ENCODE results near the gene GPR132.

Gene GPR132

DNA sequence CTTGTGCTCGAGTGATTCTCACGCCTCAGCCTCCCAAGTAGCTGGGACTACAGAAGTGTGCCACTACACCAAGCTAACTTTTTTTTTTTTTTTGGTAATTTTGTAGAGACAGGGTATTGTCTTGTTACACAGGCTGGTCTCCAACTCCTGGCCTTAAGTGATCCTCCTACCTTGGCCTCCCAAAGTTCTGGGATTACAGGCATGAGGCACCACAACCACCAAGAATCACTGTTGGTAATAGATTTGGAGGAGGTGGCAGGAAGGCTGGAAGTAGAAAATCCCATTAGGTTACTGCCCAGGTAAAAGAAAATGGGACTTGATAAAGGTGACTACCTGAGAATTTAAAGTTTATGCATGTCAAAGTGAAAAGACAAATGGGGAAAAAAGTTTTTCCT is 43.0 kb downstream of the GPR132 start:
- DNase-seq (ENCODE audit: low read depth): no peak
- peak overlapping the region; percentile 80 for H3K4me3 ChIP-seq (ENCODE audit: low read length)
- TF ChIP-seq, protein P1, sequence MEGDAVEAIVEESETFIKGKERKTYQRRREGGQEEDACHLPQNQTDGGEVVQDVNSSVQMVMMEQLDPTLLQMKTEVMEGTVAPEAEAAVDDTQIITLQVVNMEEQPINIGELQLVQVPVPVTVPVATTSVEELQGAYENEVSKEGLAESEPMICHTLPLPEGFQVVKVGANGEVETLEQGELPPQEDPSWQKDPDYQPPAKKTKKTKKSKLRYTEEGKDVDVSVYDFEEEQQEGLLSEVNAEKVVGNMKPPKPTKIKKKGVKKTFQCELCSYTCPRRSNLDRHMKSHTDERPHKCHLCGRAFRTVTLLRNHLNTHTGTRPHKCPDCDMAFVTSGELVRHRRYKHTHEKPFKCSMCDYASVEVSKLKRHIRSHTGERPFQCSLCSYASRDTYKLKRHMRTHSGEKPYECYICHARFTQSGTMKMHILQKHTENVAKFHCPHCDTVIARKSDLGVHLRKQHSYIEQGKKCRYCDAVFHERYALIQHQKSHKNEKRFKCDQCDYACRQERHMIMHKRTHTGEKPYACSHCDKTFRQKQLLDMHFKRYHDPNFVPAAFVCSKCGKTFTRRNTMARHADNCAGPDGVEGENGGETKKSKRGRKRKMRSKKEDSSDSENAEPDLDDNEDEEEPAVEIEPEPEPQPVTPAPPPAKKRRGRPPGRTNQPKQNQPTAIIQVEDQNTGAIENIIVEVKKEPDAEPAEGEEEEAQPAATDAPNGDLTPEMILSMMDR (IDR thresholded peaks at IDR 0.05; ENCODE audit: insufficient read depth, low read depth, low read length, missing control alignments): no peak

DNA sequence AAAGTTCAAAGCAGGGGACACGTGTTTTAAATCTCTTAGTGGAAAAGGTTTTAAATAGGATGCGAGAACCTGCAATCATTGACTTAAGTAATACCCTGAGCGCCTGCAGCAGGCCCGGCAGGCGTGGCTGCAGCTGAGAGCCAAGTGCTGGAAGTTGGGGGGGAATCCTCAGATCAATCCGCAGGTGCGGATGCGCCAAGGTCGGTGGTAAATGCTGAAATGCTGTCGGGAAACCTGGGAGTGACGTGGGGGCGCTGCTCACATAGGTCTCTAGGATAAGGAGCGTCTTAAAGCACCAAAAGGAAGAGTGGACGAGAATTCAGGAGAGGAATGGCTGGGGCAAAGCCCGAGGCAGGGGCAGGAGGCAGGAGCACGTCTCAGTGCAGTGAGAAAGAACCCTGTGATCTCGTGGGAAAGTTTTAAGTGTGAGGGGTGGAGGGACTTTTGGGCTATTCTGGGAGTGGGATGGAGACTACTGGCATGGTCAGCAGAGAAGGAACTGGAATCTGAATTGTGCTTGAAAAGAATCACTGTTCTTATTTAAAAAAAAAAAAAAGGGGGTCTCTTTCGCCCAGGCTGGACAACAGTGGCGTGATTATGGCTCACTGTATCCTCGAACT is 43.5 kb downstream of the GPR132 start:
- peak; percentile 54 for DNase-seq (ENCODE audit: low read depth)
- TF ChIP-seq, protein P1 (IDR thresholded peaks at IDR 0.05; ENCODE audit: insufficient read depth, low read depth, low read length, missing control alignments): peak; percentile 8
- peak overlapping the region; percentile 80 for H3K4me3 ChIP-seq (ENCODE audit: low read length)

DNA sequence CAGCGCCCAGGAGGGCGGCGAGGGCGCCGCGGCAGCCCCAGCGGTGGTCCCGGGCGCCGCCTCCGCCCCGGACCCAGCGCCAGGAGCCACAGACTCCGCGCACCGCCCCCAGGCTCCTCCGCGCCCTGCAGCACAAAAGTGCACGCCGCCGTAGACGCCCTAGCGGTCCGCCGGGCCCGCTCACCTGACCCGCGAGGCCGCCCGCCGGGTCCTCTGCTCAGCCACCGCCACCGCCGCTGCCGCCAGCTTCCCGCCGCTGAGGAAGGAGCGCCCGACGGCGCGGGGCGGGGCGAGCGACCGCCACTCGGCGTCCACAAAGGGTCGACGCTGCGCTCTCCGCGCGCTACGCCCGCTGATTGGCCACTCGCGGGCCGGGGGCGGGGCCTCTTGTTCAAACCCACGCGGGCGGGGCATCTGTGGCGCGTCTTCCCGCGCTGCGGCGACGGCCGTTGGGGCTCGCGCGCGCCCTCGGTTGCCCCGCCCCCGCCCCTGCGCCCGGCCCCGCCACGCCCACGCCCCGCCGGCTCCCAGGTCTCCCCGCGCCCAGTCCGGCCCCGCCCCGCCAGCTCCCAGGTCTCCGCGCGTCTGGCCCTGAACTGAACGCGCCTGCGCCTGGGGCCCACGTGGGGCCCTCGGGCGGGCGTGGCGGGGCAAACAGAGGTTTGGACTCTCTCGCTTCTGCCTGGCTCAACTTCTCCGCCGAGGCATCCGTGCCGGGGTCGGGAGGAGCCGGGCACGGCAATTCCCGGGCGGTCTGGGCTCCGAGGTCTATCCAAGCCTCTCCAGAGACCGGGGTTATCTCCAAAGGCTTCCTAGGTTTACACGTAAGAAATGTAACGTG is 44.2 kb downstream of the GPR132 start, which contains the start of gene CDCA4:
Gene CDCA4 (minus strand): TSS at position 269 of the 841 bp plus-strand sequence. CDS start 9,154 bp downstream, outside the sequence.
- DNase-seq (ENCODE audit: low read depth): peak; percentile 97
- peak within 1 kb of the TSS; percentile 82 for H3K4me3 ChIP-seq (ENCODE audit: low read length)
- TF ChIP-seq, protein P1 (IDR thresholded peaks at IDR 0.05; ENCODE audit: insufficient read depth, low read depth, low read length, missing control alignments): no peak

DNA sequence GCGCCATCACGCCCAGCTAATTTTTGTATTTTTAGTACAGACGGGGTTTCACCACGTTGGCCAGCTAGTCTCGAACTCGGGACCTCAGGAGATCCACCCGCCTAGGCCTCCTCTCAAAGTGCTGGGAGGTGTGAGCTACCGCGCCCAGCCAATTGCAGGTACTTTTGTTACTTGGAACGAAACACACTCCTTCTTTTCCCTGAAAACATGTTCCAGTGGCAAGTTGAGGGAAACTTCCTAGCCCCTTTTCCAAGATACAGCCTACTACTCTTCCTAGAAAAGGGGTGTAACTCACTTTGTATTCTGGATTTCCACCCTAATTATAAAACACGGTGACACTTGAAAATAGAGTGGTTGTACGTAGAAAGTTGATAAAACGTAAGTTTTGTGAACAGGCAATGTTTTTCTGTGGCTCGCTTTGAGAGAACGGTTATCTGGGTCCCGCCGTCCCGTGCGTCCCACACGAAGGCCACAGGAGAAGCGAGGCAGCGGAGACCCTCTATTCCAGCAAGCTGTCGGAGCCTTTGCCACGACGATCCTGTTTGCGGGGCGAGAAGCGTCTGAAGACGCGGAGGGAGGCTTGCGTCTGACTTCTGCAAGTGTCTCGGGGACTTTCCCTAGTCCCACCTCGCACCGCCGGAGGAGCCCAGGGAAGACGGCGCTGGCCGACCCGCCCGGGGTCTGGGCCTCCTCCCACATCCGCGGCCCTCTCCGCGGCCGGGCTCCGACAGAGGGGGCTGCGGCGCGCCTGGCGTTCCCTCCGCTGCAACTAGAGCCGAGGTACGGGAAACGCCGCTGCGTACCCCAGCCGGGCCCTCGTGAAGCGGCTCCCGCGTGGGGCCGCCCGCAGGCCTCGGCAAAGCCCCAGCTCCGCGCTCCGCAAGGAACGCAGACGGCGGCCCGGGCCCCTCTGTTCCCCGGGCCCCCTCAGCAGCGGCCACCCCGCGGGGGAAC is 45.1 kb downstream of the GPR132 start:
- DNase-seq (ENCODE audit: low read depth): peak; percentile 49
- peak overlapping the region; percentile 82 for H3K4me3 ChIP-seq (ENCODE audit: low read length)
- TF ChIP-seq, protein P1 (IDR thresholded peaks at IDR 0.05; ENCODE audit: insufficient read depth, low read depth, low read length, missing control alignments): no peak

DNA sequence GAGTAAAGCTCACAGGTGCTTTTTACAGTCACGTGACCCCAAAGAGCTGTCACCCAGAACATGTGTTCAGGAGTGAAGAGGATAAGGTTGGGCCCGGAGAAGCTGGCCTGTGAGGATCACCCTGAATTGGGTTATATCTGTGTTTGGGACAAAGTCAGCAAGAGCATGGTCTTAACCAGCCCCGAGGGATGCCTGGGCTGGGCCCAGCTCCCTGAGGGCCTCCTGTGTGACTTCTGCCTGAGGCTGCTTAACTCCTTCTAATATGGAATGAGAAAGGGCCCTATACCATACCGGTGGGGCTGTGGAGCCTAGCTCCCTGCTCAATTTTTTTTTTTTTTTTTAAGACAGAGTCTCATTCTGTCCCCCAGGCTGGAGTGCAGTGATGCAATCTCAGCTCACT is 46.8 kb downstream of the GPR132 start:
- peak overlapping the region; percentile 19 for H3K4me3 ChIP-seq (ENCODE audit: low read length)

DNA sequence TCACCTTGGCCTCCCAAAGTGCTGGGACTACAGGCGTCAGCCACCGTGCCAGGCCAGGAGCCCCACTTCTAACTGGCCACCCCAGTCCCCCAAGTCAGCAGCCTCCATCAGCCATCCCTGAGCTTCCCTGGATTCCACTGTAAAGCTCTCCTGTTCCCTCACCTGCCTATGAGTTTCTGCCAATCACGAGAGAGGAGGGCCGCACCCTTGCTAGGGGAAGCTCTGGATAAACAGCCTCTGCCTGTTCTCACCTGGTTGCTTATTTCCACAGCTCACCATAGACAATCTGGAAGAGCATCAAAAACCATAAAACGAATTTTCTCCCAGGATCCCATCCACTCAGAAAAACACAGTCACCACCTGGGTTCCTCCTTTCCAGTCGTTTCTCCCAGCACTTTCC is 49.3 kb downstream of the GPR132 start:
- no peak overlapping the region for H3K4me3 ChIP-seq (ENCODE audit: low read length)
- TF ChIP-seq, protein P1 (IDR thresholded peaks at IDR 0.05; ENCODE audit: insufficient read depth, low read depth, low read length, missing control alignments): no peak
- DNase-seq (ENCODE audit: low read depth): peak; percentile 67

More for the DNA sequence above, 46.8 kb downstream of the GPR132 start:
- DNase-seq (ENCODE audit: low read depth): no peak
- TF ChIP-seq, protein P1 (IDR thresholded peaks at IDR 0.05; ENCODE audit: insufficient read depth, low read depth, low read length, missing control alignments): no peak

All from epithelial cell of esophagus (primary cell).